HG03571 (cell line): Measurements from ENCODE around the gene ZNF212.

Source experiments
- ATAC-seq: cut with Tn5 transposase; IDR thresholded peaks from one replicate; pipeline ENCODE4 v1.9.1; 2021; ENCODE audit not compliant: unreplicated experiment

The ZNF212 gene

DNA sequence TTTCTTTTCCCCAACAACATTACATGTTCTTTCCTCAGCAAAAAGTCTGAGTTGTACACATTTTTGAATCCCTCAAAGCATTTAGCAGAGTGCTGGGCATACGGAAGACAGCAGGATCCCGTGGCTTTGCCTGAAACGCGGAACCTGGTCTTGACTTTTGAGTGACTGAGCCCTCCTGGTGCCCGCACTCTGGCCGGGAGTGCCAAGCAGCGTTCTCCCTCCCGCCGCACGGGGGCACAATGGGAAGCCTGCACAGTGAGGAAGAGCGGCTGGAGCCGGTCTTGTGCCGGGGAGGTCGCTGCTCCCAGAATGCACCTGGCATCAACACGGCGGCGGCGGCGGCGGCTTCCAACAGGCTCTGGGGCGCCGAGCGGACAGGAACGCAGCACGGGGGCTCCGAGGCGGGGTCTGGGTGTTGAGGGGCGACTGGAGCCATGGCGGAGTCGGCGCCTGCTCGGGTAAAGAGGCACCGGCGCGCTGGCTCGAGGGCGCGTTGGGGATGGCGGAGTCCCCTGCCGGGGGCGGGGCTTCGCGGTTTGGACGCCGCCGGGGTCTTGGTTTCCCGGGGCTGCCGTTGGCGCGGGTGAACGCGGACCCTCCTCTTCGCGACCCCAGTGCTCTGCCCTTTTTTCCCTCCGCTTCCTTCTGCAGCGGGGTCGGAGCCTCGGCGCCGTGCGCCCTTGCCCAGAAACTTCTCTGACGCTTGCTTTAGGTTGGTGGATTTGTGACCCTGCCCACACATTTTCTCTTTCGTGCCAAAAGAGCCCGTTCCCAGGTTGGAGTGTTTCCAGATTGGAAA, at the start of gene ZNF212:
ZNF212 (plus strand) TSS at position 307 of the 799 bp plus-strand sequence; CDS start at position 435, 128 bp downstream.
- peak; percentile 100 for ATAC-seq

DNA sequence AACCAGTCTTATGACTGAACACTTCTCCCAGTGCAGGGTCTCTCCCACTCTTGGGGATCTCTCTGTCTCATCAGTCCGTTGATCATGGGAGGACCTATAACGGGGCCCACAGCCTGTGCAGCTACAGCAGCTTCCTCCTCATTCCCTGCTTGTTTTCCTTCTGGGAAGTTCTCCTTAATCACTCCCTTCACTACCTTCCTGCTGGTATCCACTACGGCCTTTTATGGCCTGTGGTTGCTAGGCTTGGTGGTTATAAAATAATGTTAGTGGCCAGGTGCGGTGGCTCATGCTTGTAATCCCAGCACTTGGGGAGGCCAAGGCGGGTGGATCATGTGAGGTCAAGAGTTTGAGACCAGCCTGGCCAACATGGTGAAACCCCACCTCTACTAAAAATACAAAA, 47.6 kb upstream of the ZNF212 start:
- ATAC-seq: no peak

- no peak for ATAC-seq
Observed at GRCh38 chr7:149194799-149195179, 44.7 kb upstream of the ZNF212 start.

DNA sequence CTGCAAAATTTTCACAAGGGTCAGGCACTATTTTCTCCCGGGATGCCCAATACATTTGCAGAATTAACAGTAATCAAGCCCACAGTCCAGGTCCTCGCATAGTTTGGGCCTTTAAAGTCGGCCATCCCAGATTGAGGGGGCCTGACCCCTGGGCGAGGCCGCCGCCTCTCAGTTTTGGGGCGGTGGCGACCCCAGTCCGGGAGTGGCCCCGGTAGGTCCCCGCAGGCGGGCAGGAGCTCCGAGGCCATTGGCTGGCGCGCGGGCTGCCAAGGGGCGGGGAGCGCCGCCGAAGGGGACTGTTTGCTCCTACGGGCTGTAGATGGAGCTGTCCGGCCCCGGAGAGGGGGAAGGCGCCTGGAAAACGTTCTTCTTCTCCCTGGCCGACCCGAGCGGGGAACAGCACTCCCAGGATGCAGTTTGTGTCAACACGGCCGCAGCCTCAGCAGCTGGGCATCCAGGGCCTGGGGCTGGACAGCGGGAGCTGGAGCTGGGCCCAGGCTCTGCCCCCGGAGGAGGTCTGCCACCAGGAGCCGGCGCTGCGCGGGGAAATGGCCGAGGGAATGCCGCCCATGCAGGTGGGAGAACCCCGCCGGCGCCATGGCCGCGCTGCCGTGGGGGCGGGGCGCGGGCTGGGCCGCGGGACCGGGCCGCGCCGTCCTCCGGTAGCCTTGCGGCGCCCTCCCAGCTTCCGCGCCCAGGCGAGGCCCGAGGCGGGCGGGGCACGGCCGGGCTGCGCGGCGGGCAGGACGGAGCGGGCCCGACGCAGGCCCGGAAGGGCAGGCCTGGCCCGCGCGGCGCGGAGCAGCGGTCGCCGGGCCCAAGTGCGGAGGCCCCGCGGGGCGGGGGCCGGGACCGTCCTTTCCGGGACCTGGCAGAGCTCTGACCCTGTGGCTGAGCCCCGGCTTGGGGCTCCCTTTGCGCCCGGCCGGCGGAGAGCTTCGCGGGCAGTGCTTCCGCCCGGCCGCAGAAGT, 44.0 kb upstream of the ZNF212 start, which contains the start of gene ZNF282:
ZNF282 (plus strand) TSS at position 367 of the 971 bp plus-strand sequence; CDS start at position 411, 44 bp downstream.
- peak; percentile 90 for ATAC-seq

DNA sequence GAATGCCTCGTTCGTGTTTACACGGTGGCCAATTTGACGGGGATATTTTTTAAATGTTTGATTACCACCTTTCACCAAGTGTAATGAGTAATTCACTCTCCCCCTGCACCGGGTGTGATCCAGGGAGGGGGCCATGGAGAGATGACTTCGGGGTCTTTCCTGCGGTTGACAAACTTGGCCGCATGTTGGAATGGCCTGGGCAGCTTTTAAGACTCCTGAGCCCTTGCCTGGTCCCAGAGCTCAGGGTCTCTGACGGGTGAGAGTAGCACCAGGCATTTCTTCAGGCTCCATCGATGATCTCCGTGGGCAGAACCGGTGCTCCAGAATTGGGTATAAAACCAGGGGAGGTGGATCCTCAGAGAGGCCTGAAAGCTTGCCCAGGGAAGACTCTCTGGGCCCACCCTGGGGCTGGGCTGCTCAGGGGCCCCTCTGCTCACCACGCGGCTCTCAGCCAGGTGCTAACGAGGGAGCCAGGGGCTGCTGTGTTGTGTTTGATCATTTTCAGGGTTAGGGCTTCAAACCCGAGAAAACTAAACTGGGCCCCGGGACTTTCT, 43.2 kb upstream of the ZNF212 start:
- ATAC-seq: no peak

DNA sequence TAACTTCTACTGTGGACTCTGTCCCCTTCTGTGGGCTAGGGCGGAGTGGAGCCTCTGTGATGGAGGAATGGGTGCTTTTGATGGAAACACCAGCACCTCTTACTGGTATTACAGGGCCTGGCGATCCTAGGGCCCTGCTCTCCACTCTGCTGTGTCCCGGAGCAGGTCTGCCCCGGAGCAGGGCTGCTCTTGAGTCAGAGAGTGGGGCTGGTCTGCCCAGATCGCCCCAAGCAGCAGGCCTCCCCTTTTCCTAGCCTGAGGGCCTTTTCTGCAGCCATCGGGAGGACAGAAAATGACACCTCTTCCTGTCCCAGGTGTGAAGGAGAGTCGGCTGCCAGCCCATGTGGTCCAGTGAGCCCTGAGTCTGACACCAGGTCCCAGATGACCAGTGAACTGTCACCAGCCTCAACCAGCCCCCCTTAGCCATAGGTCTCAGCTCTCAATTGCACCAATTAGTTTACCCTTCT, 42.7 kb upstream of the ZNF212 start:
- no peak for ATAC-seq

- ATAC-seq: no peak
Observed at GRCh38 chr7:149197675-149198074, 41.8 kb upstream of the ZNF212 start.

DNA sequence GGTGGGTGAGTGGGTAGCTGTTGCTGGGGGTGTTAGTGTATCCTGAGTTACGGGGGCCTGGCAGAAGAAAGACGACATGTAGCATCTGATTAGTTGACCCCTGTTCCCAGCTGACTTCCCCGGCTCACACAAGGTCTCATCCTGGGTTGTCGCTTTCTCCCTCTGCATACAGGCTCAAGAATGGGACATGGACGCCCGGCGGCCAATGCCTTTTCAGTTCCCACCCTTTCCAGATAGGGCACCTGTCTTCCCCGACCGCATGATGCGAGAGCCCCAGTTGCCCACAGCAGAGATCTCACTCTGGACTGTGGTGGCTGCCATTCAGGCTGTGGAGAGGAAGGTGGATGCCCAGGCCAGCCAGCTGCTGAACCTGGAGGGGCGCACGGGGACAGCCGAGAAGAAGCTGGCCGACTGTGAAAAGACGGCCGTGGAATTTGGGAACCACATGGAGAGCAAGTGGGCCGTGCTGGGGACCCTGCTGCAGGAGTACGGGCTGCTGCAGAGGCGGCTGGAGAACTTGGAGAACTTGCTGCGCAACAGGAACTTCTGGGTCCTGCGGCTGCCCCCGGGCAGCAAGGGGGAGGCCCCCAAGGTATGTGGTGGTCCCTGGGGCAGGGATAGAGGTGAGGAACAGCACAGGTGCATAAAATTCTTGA, 41.2 kb upstream of the ZNF212 start:
- no peak for ATAC-seq

GRCh38 chr7:149199234-149199995, 40.0 kb upstream of the ZNF212 start:
- ATAC-seq: no peak

DNA sequence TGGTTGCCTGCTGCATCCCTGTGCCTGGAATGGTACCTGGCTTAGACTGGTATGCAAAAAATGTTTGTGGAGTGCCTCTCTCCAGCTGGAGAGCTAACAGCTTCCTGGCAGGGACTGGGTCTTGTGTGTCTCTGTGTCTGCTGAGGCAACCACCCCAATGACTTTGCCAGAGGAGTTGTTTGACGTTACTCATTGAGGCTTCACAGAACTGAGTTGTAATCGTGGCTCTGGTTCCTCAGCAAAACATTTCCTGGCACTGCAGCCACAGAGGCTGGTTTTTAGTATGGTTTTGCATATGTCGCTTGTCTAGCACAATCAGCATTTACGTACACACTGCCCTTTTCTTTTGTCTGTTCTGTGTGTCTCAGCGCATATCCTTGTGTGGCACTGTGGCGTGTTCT, 36.6 kb upstream of the ZNF212 start:
- no peak for ATAC-seq

GRCh38 chr7:149205690-149206381, 33.6 kb upstream of the ZNF212 start:
- no peak for ATAC-seq

GRCh38 chr7:149207324-149208035, 32.0 kb upstream of the ZNF212 start:
- no peak for ATAC-seq

DNA sequence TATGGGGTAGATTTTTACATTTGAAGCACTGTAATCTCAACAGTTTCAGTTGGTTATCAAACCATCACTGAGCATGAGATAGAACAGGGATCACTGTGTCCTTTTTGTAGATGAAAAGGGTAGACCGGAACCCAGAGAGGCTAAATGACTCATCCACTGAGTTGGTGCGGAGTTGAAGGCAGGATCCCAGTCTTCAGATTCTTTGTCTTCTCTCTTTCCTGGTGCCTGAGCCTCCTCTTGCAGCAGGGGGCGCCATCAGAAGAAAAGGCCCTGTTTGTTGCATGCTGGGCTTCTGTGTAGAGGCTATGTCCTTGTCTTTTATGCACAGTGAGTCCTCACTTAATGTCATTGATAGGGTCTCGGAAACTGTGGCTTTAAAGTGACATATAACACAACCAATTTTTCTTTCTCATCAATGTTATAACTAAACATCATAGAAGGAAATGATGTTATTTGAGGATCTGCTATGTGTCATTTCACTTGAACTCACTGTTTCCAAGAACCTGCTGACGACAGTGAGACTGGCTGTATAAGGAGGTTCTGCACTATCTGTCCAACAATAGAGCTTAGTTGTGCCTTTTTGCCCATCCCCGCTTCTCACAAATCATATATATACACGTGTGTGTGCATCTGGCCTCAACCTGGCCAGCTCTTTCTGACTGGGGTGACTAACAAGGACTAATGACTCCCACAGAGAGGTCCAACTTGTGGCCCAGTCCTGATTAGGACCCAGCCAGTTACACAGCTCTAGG, 29.8 kb upstream of the ZNF212 start:
- peak; percentile 56 for ATAC-seq

DNA sequence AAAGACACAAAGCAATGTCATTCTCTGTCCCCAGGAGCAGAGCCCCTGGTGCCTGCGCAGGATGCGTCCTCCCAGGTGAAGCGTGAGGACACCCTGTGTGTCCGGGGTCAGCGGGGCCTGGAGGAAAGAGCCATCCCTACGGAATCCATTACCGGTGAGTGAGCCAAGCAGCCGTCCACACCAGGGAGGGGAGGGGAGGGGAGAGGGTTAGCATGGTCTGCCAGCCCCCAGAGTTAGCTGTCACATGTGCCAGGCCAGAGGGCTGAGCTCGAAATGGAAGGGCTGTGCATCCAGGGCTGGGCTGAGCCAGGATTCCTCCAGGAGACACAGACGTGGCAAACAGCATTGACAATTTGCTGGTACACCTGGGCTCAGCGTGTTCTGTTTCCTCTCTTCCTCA, 28.9 kb upstream of the ZNF212 start:
- ATAC-seq: no peak

DNA sequence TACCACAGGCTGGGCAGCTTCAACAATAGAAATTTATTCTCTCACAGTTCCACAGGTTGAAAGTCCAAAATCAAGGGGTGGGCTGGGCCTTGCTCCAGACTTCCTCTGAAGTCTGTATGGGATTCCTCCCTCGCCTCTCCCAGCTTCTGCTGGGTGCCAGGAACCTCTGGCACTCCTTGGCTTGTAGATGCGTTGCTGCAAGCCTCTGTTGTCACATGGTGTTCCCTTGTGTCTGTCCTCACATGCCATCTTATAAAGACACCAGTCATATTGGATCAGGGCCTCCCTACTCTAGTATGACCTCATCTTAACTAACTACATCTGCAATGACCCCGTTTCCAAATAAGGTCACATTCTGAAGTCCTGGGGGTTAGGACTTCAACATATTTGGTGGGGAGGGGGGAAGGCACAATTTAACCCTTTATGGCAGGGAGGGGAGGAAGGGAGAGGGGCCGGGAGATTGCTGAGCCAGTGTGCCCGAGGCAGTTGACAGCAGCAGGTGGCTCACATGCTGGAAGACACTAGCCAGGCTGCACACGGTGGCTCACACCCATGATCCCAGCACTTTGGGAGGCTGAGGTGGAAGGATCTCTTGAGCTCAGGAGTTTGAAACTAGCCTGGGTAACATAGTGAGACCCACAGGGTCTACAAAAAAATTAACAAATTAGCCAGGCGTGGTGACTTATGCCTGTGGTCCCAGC, 25.3 kb upstream of the ZNF212 start:
- no peak for ATAC-seq

GRCh38 chr7:149216402-149216801, 23.0 kb upstream of the ZNF212 start:
- no peak for ATAC-seq

- ATAC-seq: no peak
Observed at GRCh38 chr7:149217570-149217969, 21.9 kb upstream of the ZNF212 start.
